Measurements from ENCODE around the gene NDUFV2.

NDUFV2 gene

DNA sequence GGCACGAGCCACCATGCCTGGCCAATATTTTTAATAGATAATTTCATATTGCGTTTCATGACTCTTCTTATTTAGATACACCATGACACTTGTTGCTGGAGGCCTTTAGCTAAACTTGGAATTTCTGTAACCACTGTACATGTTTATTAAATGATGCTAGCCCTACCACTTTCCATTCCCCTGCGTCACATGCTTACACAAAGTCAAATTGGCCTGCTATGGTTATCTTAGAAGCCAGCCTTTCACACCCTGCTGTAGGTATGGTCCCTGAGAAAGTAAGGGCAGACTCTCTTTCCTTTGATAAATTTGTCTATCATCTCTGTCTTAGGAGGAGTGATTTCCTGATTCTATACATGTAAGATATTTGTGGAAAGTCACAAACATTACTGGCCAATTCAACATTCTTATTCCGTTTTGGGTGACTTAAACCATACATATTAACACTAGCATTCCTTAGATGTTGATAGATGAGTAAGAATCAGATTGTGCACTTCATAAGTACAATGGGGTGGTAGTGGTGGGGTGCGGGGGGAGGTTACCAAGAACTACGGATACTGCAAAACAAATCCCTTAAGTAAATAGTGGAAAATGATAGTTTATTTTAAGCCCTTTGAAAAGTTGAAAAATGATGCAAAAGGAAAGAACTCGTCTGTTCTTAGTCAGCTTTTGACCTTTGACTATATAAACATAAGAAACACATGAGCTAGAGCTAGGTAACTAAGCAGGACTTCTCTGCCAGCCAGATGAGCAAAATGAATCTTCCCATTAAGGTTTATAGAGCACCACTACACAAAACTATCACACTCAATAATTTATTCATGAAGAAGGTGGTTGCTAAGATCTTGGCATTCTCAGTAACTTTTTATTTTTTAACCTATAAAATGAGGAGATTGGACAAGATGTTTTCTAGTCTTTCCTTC lies 7.9 kb upstream of the NDUFV2 start:
- TF ChIP-seq, protein P1, sequence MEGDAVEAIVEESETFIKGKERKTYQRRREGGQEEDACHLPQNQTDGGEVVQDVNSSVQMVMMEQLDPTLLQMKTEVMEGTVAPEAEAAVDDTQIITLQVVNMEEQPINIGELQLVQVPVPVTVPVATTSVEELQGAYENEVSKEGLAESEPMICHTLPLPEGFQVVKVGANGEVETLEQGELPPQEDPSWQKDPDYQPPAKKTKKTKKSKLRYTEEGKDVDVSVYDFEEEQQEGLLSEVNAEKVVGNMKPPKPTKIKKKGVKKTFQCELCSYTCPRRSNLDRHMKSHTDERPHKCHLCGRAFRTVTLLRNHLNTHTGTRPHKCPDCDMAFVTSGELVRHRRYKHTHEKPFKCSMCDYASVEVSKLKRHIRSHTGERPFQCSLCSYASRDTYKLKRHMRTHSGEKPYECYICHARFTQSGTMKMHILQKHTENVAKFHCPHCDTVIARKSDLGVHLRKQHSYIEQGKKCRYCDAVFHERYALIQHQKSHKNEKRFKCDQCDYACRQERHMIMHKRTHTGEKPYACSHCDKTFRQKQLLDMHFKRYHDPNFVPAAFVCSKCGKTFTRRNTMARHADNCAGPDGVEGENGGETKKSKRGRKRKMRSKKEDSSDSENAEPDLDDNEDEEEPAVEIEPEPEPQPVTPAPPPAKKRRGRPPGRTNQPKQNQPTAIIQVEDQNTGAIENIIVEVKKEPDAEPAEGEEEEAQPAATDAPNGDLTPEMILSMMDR (IDR thresholded peaks at IDR 0.05; ENCODE audit: control insufficient read depth, insufficient read depth, low read depth, low read length, missing control alignments), result no peak
- DNase-seq (ENCODE audit: low read depth), result peak; percentile 46
- H3K4me3 ChIP-seq (ENCODE audit: control insufficient read depth, low read depth, low read length), result no peak overlapping the region

DNA sequence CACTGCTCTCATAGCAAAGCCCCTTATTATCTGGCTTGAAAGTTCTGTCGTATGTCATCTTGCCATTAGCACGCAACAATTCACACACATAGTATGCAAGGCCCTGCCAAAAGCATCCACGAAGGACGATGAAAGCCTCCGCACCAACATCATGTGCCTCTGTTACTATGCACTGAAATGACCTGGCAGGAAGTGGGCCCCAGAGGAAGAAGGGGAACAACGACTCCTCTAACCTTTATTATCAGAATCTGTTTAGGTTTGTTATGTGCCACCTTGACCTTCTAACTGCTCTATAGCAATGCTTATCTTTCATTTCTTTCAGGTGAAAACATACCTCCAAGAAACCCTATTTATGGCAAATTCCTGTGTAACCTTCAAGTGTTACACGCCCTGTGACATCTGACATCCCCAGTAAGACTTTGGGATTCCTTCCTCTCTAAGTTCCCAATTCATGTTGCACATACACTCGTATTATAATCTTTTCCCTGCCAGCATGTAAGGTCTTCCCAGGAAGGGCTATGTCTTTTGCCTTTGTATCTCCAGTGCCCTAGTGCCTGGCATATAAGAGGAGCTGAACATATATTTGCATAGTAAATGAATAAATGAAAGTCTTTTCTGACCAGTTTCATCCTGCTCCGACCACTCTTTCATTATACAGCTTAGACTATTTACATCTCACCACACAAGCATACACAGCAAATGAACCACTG lies 7.0 kb upstream of the NDUFV2 start:
- DNase-seq (ENCODE audit: low read depth), result no peak
- no peak overlapping the region for H3K4me3 ChIP-seq (ENCODE audit: control insufficient read depth, low read depth, low read length)
- TF ChIP-seq, protein P1 (IDR thresholded peaks at IDR 0.05; ENCODE audit: control insufficient read depth, insufficient read depth, low read depth, low read length, missing control alignments), result no peak

DNA sequence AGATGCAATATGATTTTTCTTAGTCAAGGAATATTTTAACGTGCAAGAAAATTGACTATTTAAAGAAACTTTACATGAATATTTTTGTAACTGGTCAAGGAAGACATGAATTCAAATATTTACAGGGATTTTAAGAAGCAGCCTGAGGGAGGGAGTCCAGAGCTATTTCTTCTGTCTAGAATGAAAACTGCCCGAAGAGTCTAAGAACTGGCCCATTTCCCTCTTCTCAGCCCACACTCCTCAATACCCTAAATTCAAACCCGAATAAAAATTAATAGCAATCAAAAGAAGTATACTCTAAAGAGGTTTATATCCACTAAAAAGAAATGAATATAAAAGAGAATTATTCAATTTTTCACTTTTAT lies 6.5 kb upstream of the NDUFV2 start:
- H3K4me3 ChIP-seq (ENCODE audit: control insufficient read depth, low read depth, low read length), result no peak overlapping the region
- no peak for DNase-seq (ENCODE audit: low read depth)
- TF ChIP-seq, protein P1 (IDR thresholded peaks at IDR 0.05; ENCODE audit: control insufficient read depth, insufficient read depth, low read depth, low read length, missing control alignments), result no peak

DNA sequence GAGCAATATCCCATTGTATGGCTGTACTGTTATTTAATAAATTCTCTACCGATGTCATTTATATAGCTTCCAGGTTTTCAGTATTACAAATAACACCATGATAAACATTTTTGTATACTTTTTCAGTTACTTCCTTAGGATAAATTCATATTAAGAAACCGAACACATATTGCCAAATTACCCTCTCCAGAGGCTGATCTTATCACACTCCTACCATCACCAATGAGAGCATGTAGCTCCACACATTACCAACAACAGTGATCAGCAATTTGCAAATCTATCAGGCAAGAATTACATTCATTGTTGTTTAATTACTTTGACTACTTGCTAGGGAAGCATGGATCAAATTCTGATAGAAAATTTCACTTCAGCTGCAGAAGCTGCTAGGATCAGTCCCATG lies 5.8 kb upstream of the NDUFV2 start:
- H3K4me3 ChIP-seq (ENCODE audit: control insufficient read depth, low read depth, low read length), result no peak overlapping the region
- TF ChIP-seq, protein P1 (IDR thresholded peaks at IDR 0.05; ENCODE audit: control insufficient read depth, insufficient read depth, low read depth, low read length, missing control alignments), result no peak
- no peak for DNase-seq (ENCODE audit: low read depth)

DNA sequence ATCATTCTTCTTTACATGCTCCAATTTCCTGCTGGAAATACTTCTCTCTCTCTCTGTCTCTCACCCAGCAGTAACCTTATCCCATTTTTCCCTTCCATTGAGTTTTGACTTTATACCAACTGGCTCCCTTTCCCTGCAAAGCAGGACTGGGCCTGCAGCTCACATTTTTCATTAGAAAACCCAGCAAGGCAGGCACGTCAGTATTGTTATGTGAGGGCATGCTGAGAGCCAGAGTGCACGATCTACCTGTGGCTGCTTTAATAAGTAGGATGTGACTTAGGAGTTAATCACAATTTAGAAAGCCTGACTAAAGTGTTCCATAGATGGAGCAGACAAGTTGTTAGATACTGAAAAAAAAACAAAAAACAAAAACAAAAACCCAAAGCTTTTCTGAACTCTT lies 5.2 kb upstream of the NDUFV2 start:
- no peak for DNase-seq (ENCODE audit: low read depth)
- TF ChIP-seq, protein P1 (IDR thresholded peaks at IDR 0.05; ENCODE audit: control insufficient read depth, insufficient read depth, low read depth, low read length, missing control alignments), result no peak
- H3K4me3 ChIP-seq (ENCODE audit: control insufficient read depth, low read depth, low read length), result no peak overlapping the region

DNA sequence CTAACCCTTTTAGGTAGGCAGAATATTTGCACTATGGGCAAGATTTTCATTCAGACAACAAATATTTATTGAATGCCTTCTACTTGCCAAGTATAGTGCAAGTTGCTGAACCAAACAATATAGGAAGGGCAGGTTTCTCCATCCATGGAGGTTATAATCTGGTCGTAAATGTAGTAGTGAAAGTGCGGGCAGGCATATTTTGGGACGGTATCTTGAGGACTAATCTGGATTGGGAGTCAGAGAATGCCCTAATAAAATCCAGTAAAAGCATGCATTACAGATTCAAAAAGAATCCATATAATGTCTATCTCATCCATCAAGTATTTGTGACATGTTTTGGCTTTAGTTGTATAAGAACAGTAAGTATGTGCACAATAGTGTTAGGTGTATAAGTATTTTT lies 1.7 kb upstream of the NDUFV2 start:
- H3K4me3 ChIP-seq (ENCODE audit: control insufficient read depth, low read depth, low read length), result no peak overlapping the region
- no peak for DNase-seq (ENCODE audit: low read depth)
- TF ChIP-seq, protein P1 (IDR thresholded peaks at IDR 0.05; ENCODE audit: control insufficient read depth, insufficient read depth, low read depth, low read length, missing control alignments), result no peak

Measured in AG09309 (cell line).